Measurements from ENCODE around the gene LRRC28. TPM values are rescaled to one million over a fixed set of nuclear protein-coding genes. Genes with fewer than 3 reads are reported as not detected.

Gene LRRC28
- total RNA-seq, 1 donor from 2014 or later = 27.8 TPM

DNA sequence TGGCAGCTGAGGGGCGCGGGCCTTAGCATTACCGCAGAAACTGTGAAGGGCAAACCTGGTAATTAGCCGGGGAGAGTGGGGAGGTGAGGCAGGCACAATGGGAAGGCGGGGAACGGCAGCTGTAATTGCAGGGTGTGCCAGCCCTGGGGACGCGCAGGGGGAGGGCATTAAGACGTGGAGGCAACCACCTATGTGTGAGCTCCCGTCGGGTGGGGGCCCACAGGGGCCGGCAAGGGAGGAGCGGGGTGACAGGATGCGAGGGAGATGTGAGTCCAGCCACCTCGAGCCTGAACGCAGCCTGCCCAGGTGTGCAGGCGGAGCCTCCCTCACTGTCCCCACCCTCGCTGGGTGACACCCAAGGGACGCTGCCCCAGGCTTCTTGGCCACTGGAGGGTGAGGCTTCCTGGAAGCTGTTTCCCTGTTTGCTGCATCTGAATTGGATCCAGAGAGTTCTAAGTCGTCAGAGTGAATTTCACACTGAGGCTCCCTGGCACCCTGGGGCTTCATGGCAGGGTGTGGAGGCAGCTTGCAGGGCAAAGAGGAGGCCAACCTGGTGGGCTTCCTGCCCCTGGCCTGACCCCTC, 183.9 kb downstream of the LRRC28 start:
- DNase-seq (ENCODE audit: low read depth) = peak; percentile 52

DNA sequence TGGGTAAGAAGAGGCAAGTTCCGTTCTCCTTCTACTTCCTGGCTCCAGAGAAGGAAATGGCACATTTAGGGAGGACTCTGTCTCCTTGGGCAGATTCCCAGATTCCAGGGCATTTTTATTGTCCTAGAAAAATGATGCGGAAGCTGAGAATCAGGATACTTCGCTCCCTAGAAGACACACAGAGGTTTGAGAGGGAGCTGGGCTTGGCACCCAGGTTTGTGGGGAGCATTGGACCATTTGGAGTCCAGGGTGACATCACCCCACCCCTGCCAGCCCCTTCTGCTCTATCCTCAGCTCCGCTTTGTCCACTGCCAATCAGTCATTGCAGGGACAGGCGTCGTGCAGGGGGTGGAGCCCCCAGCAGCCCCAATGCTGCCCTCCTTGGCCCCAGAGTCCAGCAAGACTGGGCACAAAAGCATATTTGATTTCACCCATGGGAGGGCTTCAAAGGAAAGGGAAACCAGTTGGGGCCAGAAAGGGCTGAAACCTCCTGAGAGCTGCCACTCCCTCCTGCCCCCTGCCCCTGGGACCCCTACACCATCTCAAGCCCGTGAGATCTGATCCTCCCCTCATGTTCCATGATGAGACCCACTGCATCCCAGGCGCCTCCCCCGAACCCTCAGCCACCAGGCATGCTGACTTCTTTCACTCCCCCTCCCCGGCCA, 184.7 kb downstream of the LRRC28 start:
- no peak for DNase-seq (ENCODE audit: low read depth)

DNA sequence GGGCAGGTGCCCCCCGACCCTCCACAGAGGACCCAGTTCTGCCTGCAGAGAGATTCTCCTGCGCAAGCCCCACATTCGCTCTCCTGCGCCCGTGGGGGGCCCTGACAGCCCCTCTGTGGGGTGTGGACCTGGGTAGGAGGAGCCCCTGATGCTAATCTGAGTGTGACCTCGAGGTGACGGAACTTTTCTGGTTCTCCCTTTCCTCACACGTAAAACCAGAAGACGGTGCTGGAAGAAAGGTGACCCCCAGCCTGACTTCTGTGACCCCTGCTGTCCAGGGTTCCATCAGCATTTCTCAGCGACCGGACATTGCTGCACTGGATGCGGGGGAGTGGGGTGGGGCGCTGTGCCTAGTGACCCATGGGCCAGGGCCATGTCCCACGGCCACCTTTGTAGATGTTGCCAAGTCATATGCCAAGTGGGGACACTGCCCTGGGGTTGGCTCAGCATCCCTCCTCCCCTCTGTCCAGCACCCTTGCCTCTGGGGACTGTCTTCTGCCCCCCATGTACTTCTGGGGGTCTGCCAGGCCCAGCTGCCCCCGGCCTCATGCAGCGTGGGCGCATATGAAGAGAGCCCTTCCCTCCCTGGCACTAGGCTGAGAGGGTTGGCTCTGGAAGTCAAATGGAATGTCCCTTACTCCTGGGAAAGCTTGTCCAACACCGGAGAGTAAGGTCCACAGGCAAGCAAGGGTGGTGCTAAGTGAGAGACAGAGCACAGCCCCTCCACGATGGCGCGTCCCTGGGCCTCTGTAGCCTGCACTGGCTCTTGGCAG, 185.4 kb downstream of the LRRC28 start:
- DNase-seq (ENCODE audit: low read depth) = no peak

DNA sequence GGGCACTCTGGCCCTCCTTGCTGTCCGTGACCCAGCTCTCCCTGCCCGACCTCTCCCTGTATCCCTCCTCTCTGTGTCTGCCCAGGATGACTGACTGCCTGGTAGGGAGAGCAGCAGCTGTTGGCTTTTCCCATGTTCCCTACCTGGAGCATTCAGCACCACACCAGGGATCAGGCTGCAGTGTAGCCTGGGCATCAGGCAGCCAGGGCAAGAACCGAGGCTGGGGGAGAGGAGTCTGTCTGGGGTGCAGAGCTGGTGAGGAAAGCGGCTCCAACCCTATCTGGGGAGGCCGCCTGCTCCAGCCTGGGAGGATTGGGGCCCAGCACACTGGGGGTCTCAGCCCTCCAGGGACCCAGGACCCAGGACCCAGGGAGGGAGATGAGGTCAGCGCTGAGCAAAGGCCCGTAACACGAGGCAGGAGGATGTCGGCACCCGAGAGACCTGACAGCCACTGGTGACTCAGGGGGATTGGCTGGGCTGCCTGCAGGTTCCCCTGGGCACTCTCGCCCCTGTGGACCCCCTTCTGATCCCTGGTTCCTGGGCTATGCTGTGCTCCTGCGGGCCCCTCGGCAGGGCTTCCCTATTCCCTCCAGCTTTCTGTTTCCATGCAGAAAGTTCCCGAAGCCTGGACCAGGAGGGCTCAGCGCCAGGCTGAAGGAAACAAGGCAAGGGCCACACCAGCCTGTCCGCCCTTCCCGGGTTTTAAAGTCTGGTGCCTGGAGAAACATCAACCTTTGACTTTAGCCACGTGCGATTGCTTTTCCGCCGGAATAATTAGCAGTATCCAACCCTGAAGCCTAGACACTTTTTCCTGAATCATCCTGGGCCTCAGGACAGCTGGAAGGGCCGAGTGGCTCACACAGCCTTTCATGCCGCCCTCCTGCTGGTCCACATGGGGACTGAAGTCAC, 186.3 kb downstream of the LRRC28 start:
- no peak for DNase-seq (ENCODE audit: low read depth)

DNA sequence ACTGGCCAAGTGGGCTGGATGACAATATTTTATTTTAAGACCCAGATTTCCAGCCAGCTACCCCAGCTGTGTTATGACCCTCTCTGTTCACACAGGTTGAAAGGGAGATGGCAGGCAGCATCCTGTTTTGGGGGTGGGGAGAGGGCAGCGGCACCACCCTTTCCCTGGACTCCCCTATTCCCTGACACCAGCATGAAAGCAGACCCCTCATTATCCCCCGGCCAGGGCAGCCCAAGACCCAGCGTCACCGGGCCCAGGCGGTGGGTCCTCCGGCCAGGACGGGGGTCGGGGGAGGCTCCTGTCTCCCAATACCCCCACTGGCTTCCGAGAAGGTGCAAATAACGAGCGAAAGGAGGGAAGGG, 186.9 kb downstream of the LRRC28 start:
- DNase-seq (ENCODE audit: low read depth) = no peak

DNA sequence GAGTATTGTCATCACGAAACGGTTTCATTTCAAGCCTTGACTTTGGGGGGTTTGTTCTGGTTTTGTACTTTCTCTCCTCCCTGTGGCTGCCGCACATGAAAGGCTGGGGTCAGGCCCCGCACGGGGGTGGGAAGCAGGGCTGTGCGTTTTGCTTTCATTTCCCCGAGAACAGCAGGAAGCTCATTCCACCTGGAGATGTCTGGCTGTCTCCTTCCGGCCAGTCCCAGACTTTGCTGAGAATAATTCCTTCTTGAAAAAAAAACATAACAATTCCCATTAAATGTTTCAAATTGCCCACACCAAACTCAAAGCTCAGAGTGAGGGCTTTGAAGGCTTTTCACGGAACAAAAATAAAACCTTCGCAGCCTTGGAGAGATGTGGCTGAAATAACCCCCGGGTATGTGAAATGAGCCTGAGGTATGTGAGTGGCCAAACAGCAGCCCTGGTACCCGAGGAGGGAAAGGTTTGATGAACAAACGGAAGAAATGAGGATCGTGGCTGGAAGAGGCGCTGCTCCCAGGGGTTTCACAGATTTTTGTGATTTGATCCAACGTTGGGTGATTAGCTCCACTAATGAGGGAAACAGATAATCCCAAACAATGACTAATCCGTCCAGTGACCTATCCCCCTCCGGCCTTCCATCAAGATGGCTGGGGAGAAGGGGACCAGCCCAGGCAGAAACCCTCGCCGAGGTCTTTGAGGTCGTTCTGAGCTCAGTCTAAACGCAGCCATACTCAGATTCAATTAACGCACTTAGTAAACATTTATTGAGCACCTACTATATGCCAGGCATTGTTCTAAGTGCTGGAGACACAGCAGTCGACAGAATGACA, 187.6 kb downstream of the LRRC28 start:
- DNase-seq (ENCODE audit: low read depth) = no peak

DNA sequence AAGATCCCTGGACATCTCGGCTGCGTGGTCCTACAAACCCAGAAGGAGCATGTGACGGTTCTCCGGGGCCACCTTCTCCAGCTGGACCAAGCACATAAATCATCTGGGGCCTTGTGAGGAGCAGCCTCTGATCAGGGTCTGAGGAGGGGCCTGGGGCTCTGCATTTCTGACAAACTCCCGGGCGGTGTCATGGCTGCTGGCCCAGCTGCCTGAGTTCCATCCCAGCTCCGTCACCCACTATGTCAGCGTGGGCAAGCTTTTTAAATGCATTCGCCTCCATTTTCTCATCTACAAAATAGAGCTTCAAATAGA, 188.2 kb downstream of the LRRC28 start:
- DNase-seq (ENCODE audit: low read depth) = no peak

DNA sequence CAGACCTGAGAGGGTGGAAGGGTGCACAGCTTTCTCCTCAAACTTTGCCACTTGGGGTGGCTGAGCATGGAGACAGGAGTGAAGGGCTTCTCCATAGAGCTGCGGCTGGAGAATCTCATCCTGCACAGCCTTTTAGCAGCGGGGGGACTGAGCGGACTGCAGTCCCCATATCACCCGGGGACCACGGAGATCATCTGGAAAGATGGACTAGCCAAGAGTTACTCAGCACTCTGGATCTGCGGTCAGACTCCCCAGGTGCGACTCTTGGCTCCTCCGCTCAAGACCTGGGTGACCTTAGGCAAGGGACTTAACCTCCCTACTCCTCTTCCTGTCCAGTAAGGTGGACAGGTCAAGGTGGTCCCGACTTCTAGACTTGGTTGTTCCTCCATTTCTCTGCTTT, 188.7 kb downstream of the LRRC28 start:
- DNase-seq (ENCODE audit: low read depth) = no peak

Other genes with a start within 250 kb of the LRRC28 start
- 0.69 TPM in 1 of 2 replicates, not detected in the other for gene PGPEP1L, start 243.7 kb upstream of the LRRC28 start, total RNA-seq
- 1.7 and 6.0 TPM in 2 replicates for gene SYNM, start 146.4 kb upstream of the LRRC28 start, total RNA-seq
- gene TTC23, start 1.9 kb upstream of the LRRC28 start, total RNA-seq = 32.5 and 47.3 TPM in 2 replicates

All from renal cortical epithelial cell (primary cell).